HepG2 (cell line): ENCODE results near the gene OR2B2. TPM values are rescaled to one million over a fixed set of nuclear protein-coding genes. Genes with fewer than 3 reads are reported as not detected.

Experiments
- ATAC-seq: fragments of 200-7000 bp; cut with Tn5 transposase; 3 replicates; pipeline ENCODE4 v1.9.1; 2020; ENCODE audit warnings: mild to moderate bottlenecking, moderate library complexity
- BruUV-seq: library from RNA; stranded (reverse); fragments of 400-500 nt; replicated peaks from 2 replicates; lab custom pipeline; 2021; lab: Mats Ljungman, UMichigan
- CTCF ChIA-PET: fragments of 300-600 bp; formaldehyde crosslinking; extraction: SDS; loops from one replicate; lab custom pipeline; 2021; ENCODE audit warnings: low total read pairs, inconsistent platforms, low intra/inter-chr PET ratio; lab: Yijun Ruan, JAX
- POLR2A ChIA-PET: fragments of 350-600 bp; sonication (Branson Sonifier 250); formaldehyde crosslinking; loops from one replicate; lab custom pipeline; 2020; ENCODE audit warnings: antibody characterized with exemption, inconsistent platforms; lab: Yijun Ruan, JAX
- DNase-seq: peaks from one replicate; pipeline ENCODE4 v3.0.0-alpha.2; 2015; ENCODE audit warnings: low spot score
- FAIRE-seq: peaks from 3 replicates; lab custom pipeline; 2011; peaks lifted over from hg19 to GRCh38; lab: Jason Lieb, UNC
- H2AFZ ChIP-seq: one replicate; pipeline ENCODE4 v1.6.1; 2011; ENCODE audit warnings: low read length, inconsistent platforms
- H3K27ac ChIP-seq: fragments of 300-600 bp; 3 replicates; pipeline ENCODE4 v1.8.0; 2011; ENCODE audit warnings: mixed run types, mild to moderate bottlenecking, mixed read lengths, low read length, inconsistent platforms; ENCODE audit not compliant: insufficient read depth; ENCODE audit errors: extremely low read length
- H3K27me3 ChIP-seq, 2 experiments: fragments of 200-600 bp in 1 of 2; 2 replicates in 1 of 2; 3 replicates in 1 of 2; pipeline versions ENCODE4 v1.6.0 to v1.8.0; 2011; ENCODE audit warnings: low read length in 2 of 2, mild to moderate bottlenecking in 2 of 2, moderate library complexity in 2 of 2, inconsistent platforms in 1 of 2; ENCODE audit not compliant: insufficient read depth in 2 of 2, control insufficient read depth in 1 of 2
- H3K36me3 ChIP-seq, 2 experiments: fragments of 200-600 bp in 1 of 2; replicated peaks in 1 of 2; 2 replicates in 1 of 2; 3 replicates in 1 of 2; pipeline versions ENCODE4 v1.5.1 to v1.8.0; 2011; ENCODE audit warnings: low read length in 2 of 2, inconsistent platforms in 1 of 2; ENCODE audit not compliant: insufficient read depth in 2 of 2, control insufficient read depth in 1 of 2
- H3K4me1 ChIP-seq: 2 replicates; pipeline ENCODE4 v1.5.1; 2012; ENCODE audit warnings: low read length, inconsistent platforms; ENCODE audit not compliant: insufficient read depth
- H3K4me2 ChIP-seq: 2 replicates; pipeline ENCODE4 v1.6.0; 2011; ENCODE audit warnings: low read depth, low read length, inconsistent platforms
- H3K4me3 ChIP-seq, 3 experiments: fragments of 200-600 bp in 1 of 3; sonication (generic), shearing (Covaris generic) in 1 of 3; replicated peaks in 1 of 3; 2 replicates each; pipeline ENCODE4 v1.5.1; 2011 to 2016; ENCODE audit warnings: low read length in 3 of 3, inconsistent platforms in 2 of 3, low read depth in 2 of 3, mild to moderate bottlenecking in 2 of 3, control low read depth in 1 of 3, mixed read lengths in 1 of 3; ENCODE audit not compliant: insufficient read depth in 1 of 3
- H3K79me2 ChIP-seq: one replicate; pipeline ENCODE4 v1.6.1; 2011; ENCODE audit warnings: low read length, inconsistent platforms; ENCODE audit not compliant: insufficient read depth
- H3K9ac ChIP-seq: 2 replicates; pipeline ENCODE4 v1.6.0; 2011; ENCODE audit warnings: mild to moderate bottlenecking, low read depth, low read length, inconsistent platforms; ENCODE audit not compliant: insufficient read depth
- H3K9me3 ChIP-seq: 2 replicates; pipeline ENCODE4 v1.5.1; 2012; ENCODE audit warnings: mild to moderate bottlenecking, low read length
- H4K20me1 ChIP-seq: 2 replicates; pipeline ENCODE4 v1.6.0; 2011; ENCODE audit warnings: inconsistent platforms, mild to moderate bottlenecking, low read length, moderate library complexity; ENCODE audit not compliant: insufficient read depth
- FOXA3 ChIP-seq: IDR thresholded peaks from 2 replicates; pipeline ENCODE4 v1.6.1; 2016; ENCODE audit warnings: missing genetic modification reagents, missing compliant biosample characterization
- JUN ChIP-seq: sonication (generic); formaldehyde crosslinking; IDR thresholded peaks from 2 replicates; pipeline ENCODE4 v1.4.0; 2020; ENCODE audit warnings: mild to moderate bottlenecking, missing genetic modification reagents
- RXRA ChIP-seq: sonication (generic); formaldehyde crosslinking; IDR thresholded peaks from 2 replicates; pipeline ENCODE4 v1.5.1; 2020; ENCODE audit warnings: missing genetic modification reagents
- SCMH1 ChIP-seq: sonication (generic); formaldehyde crosslinking; IDR thresholded peaks from 2 replicates; pipeline ENCODE4 v1.9.0; 2021; ENCODE audit warnings: missing genetic modification reagents, mild to moderate bottlenecking, borderline replicate concordance
- THYN1 ChIP-seq: sonication (generic); formaldehyde crosslinking; IDR thresholded peaks from 2 replicates; pipeline ENCODE4 v1.8.1; 2023; ENCODE audit warnings: low read depth, mild to moderate bottlenecking, moderate library complexity, missing genetic modification reagents, borderline replicate concordance
- U2AF2 ChIP-seq: fragments of 200-400 bp; formaldehyde crosslinking; IDR thresholded peaks from 2 replicates; pipeline ENCODE4 v1.6.1; 2017; ENCODE audit warnings: low read depth, mild to moderate bottlenecking, low read length
- ZFP90 ChIP-seq: sonication (generic); formaldehyde crosslinking; IDR thresholded peaks from 2 replicates; pipeline ENCODE4 v1.8.0; 2022; ENCODE audit warnings: missing genetic modification reagents, mild to moderate bottlenecking, inconsistent platforms, borderline replicate concordance
- ZKSCAN1 ChIP-seq: fragments of 150-350 bp; IDR thresholded peaks from 2 replicates; pipeline ENCODE4 v1.6.1; 2014; ENCODE audit warnings: low read length
- ZNF234 ChIP-seq: sonication (generic); formaldehyde crosslinking; conservative IDR thresholded peaks from 2 replicates; pipeline ENCODE4 v1.5.1; 2020; ENCODE audit warnings: mild to moderate bottlenecking, missing genetic modification reagents
- ZNF33A ChIP-seq: sonication (generic); formaldehyde crosslinking; IDR thresholded peaks from 2 replicates; pipeline ENCODE4 v1.5.1; 2020; ENCODE audit warnings: missing genetic modification reagents, mild to moderate bottlenecking, moderate library complexity, borderline replicate concordance
- ZNF605 ChIP-seq: sonication (generic); formaldehyde crosslinking; IDR thresholded peaks from 2 replicates; pipeline ENCODE4 v1.8.0; 2022; ENCODE audit warnings: mild to moderate bottlenecking, missing genetic modification reagents
- ZNF883 ChIP-seq: sonication (generic); formaldehyde crosslinking; IDR thresholded peaks from 2 replicates; pipeline ENCODE4 v1.5.1; 2020; ENCODE audit warnings: mild to moderate bottlenecking, missing genetic modification reagents; ENCODE audit errors: not compliant biosample characterization
- WGBS: methylation state at CpG from one replicate; pipeline ENCODE4 v1.1.6; 2017; ENCODE audit warnings: low lambda C conversion rate; 5-methylcytosine and 5-hydroxymethylcytosine counted together
- in situ Hi-C: cut with HindIII; loops from 2 replicates; pipeline ENCODE4 v1.10.0; 2017; ENCODE audit warnings: low pct_unique_long_range_greater_than_20kb; ENCODE audit not compliant: extremely low pct_ligation_motif_present
- intact Hi-C: fragments of 100-400 bp; cut with micrococcal nuclease; formaldehyde crosslinking; loops from one replicate; pipeline ENCODE4 v1.10.0; 2022; ENCODE audit not compliant: unreplicated experiment
- polyA plus RNA-seq, 8 experiments: library from polyadenylated mRNA; depleted of rRNA in 3 of 8; stranded (reverse) in 7 of 8; unstranded in 1 of 8; fragments of >200 nt; fragmentation: Illumina TruSeq in 4 of 8; extraction: Trizol in 4 of 8; gene quantifications; 2 replicates each; pipeline versions ENCODE4 v1.2.1 to v1.2.3, GENCODE V29; 2011 to 2016; ENCODE audit warnings: low read depth in 4 of 8, missing spikeins in 1 of 8, mixed read lengths in 1 of 8; ENCODE audit not compliant: insufficient read depth in 1 of 8
- total RNA-seq, 5 experiments: library from RNA; depleted of rRNA; stranded (reverse); fragments of >200 nt; fragmentation: Illumina TruSeq; extraction: Trizol; gene quantifications; 2 replicates each; pipeline ENCODE4 v1.2.3, GENCODE V29; 2016; ENCODE audit warnings: low read depth in 1 of 5
- TF ChIP-seq, protein P1 (sequence below): sonication (generic); formaldehyde crosslinking; IDR thresholded peaks from 2 replicates; pipeline ENCODE4 v1.8.0; 2022; ENCODE audit warnings: mild to moderate bottlenecking, missing genetic modification reagents, moderate library complexity
- TF ChIP-seq, protein P2 (sequence below): sonication (generic); formaldehyde crosslinking; IDR thresholded peaks from 2 replicates; pipeline ENCODE4 v1.5.0; 2020; ENCODE audit warnings: missing genetic modification reagents
- TF ChIP-seq, protein P3 (sequence below): sonication (generic); formaldehyde crosslinking; IDR thresholded peaks from 2 replicates; pipeline ENCODE4 v1.9.0; 2021; ENCODE audit warnings: mild to moderate bottlenecking, missing genetic modification reagents
- TF ChIP-seq, protein P4 (sequence below): IDR thresholded peaks from 2 replicates; pipeline ENCODE4 v1.6.1; 2016; ENCODE audit warnings: low read depth, control low read depth

The OR2B2 gene
- total and polyA plus RNA-seq, 2 of the 13 experiments (the other 11 are each of a cell fraction or from before 2014, with no cell fraction given): not detected

DNA sequence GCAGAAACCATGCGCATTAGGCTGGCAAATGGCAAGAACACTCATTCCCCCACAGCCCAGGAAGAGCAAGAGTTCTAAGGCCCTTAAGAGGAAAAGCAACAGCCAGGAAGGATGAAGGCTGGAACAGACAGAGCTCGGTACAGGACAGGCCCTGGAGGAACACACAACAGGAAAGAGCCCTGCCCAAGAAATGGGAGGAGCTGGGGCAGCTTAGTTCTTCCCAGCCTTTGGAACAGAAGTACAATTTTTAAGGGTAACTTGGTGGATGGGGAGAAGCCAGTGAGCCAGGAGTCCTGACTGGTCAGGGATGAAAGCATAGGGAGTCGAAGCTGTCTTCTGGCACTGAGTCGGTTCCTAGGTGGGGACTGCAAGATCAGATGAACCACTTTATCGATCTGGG, 32.4 kb downstream of the OR2B2 start:
- POLR2A ChIA-PET: interaction anchor here (1.9 kb wide), 1 partner anchor 13 kb away, joined by 5 read pairs; a partner anchor contains a TSS
- no peak for TF ChIP-seq FOXA3 (CRISPR knock-in tag)
- TF ChIP-seq ZNF33A (CRISPR knock-in tag): no peak
- TF ChIP-seq RXRA: no peak
- TF ChIP-seq ZNF234: no peak
- TF ChIP-seq, protein P1, sequence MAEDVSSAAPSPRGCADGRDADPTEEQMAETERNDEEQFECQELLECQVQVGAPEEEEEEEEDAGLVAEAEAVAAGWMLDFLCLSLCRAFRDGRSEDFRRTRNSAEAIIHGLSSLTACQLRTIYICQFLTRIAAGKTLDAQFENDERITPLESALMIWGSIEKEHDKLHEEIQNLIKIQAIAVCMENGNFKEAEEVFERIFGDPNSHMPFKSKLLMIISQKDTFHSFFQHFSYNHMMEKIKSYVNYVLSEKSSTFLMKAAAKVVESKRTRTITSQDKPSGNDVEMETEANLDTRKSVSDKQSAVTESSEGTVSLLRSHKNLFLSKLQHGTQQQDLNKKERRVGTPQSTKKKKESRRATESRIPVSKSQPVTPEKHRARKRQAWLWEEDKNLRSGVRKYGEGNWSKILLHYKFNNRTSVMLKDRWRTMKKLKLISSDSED (CRISPR knock-in tag): no peak
- TF ChIP-seq, protein P2, sequence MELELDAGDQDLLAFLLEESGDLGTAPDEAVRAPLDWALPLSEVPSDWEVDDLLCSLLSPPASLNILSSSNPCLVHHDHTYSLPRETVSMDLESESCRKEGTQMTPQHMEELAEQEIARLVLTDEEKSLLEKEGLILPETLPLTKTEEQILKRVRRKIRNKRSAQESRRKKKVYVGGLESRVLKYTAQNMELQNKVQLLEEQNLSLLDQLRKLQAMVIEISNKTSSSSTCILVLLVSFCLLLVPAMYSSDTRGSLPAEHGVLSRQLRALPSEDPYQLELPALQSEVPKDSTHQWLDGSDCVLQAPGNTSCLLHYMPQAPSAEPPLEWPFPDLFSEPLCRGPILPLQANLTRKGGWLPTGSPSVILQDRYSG (CRISPR knock-in tag): no peak
- no peak for TF ChIP-seq ZNF605 (CRISPR knock-in tag)
- TF ChIP-seq, protein P3, sequence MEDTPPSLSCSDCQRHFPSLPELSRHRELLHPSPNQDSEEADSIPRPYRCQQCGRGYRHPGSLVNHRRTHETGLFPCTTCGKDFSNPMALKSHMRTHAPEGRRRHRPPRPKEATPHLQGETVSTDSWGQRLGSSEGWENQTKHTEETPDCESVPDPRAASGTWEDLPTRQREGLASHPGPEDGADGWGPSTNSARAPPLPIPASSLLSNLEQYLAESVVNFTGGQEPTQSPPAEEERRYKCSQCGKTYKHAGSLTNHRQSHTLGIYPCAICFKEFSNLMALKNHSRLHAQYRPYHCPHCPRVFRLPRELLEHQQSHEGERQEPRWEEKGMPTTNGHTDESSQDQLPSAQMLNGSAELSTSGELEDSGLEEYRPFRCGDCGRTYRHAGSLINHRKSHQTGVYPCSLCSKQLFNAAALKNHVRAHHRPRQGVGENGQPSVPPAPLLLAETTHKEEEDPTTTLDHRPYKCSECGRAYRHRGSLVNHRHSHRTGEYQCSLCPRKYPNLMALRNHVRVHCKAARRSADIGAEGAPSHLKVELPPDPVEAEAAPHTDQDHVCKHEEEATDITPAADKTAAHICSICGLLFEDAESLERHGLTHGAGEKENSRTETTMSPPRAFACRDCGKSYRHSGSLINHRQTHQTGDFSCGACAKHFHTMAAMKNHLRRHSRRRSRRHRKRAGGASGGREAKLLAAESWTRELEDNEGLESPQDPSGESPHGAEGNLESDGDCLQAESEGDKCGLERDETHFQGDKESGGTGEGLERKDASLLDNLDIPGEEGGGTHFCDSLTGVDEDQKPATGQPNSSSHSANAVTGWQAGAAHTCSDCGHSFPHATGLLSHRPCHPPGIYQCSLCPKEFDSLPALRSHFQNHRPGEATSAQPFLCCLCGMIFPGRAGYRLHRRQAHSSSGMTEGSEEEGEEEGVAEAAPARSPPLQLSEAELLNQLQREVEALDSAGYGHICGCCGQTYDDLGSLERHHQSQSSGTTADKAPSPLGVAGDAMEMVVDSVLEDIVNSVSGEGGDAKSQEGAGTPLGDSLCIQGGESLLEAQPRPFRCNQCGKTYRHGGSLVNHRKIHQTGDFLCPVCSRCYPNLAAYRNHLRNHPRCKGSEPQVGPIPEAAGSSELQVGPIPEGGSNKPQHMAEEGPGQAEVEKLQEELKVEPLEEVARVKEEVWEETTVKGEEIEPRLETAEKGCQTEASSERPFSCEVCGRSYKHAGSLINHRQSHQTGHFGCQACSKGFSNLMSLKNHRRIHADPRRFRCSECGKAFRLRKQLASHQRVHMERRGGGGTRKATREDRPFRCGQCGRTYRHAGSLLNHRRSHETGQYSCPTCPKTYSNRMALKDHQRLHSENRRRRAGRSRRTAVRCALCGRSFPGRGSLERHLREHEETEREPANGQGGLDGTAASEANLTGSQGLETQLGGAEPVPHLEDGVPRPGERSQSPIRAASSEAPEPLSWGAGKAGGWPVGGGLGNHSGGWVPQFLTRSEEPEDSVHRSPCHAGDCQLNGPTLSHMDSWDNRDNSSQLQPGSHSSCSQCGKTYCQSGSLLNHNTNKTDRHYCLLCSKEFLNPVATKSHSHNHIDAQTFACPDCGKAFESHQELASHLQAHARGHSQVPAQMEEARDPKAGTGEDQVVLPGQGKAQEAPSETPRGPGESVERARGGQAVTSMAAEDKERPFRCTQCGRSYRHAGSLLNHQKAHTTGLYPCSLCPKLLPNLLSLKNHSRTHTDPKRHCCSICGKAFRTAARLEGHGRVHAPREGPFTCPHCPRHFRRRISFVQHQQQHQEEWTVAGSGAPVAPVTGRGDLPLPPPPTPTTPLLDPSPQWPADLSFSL: no peak
- TF ChIP-seq U2AF2: no peak
- TF ChIP-seq SCMH1 (CRISPR knock-in tag): no peak
- TF ChIP-seq ZFP90 (CRISPR knock-in tag): no peak
- no peak for TF ChIP-seq JUN
- no peak for TF ChIP-seq ZNF883 (CRISPR knock-in tag)
- no peak for TF ChIP-seq THYN1 (CRISPR knock-in tag)
- no peak for TF ChIP-seq ZKSCAN1
- TF ChIP-seq, protein P4, sequence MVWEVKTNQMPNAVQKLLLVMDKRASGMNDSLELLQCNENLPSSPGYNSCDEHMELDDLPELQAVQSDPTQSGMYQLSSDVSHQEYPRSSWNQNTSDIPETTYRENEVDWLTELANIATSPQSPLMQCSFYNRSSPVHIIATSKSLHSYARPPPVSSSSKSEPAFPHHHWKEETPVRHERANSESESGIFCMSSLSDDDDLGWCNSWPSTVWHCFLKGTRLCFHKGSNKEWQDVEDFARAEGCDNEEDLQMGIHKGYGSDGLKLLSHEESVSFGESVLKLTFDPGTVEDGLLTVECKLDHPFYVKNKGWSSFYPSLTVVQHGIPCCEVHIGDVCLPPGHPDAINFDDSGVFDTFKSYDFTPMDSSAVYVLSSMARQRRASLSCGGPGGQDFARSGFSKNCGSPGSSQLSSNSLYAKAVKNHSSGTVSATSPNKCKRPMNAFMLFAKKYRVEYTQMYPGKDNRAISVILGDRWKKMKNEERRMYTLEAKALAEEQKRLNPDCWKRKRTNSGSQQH (CRISPR knock-in tag): no peak

More for the DNA sequence above, 32.4 kb downstream of the OR2B2 start:
- Histone ChIP-seq H3K27me3 (peaks cover 0 to 13% of the 10 kb centered on the region in 2 experiments; a peak in 2 of 5 replicates), H3K36me3 (no peaks in the 10 kb centered on the region), H3K4me2 (no peak overlapping the region), H3K4me1 (no peaks in the 10 kb centered on the region), H2AFZ (no peak overlapping the region), H3K9ac (no peak overlapping the region), H3K79me2 (no peaks in the 10 kb centered on the region), H4K20me1 (no peaks in the 10 kb centered on the region), H3K4me3 (no peak overlapping the region), H3K27ac (no peak overlapping the region), H3K9me3 (no peaks in the 10 kb centered on the region)
- intact Hi-C loops (no loop called here), in situ Hi-C loops (no loop called here)
- FAIRE-seq (no peak), DNase-seq (no peak), ATAC-seq (no peak)
- BruUV-seq: no TSS peak
- 50% methylated on average over 5 of the region's 5 CpGs for WGBS
- CTCF ChIA-PET: no interaction called here
